A549 (cell line): ENCODE measurements around the gene ACTR5.

Experiments
- BHLHE40 ChIP-seq: IDR thresholded peaks from 2 replicates; pipeline ENCODE4 v1.6.1; 2012; ENCODE audit warnings: low read depth, low read length, inconsistent platforms
- CBX2 ChIP-seq: fragments of 200-600 bp; sonication (generic); IDR thresholded peaks from 2 replicates; pipeline ENCODE4 v1.6.1; 2016; ENCODE audit warnings: low read depth, mild to moderate bottlenecking, borderline replicate concordance
- CBX8 ChIP-seq: fragments of 200-600 bp; sonication (generic); IDR thresholded peaks from 2 replicates; pipeline ENCODE4 v1.6.1; 2016
- EP300 ChIP-seq, 2 experiments: fragments of >200 bp; sonication (Bioruptor Twin); formaldehyde crosslinking; IDR thresholded peaks; 2 replicates in 1 of 2; 3 replicates in 1 of 2; pipeline ENCODE4 v1.6.1; 2016 to 2017
- KDM1A ChIP-seq: fragments of 200-600 bp; sonication (generic); IDR thresholded peaks from 2 replicates; pipeline ENCODE4 v1.6.1; 2016; ENCODE audit warnings: low read depth, mild to moderate bottlenecking
- NPAS2 ChIP-seq: fragments of 250-450 bp; sonication (Bioruptor Pico); IDR thresholded peaks from 2 replicates; pipeline ENCODE4 v1.8.0; 2022; ENCODE audit warnings: mild to moderate bottlenecking, moderate library complexity, borderline replicate concordance
- NR3C1 ChIP-seq: fragments of >200 bp; sonication (Bioruptor Twin); formaldehyde crosslinking; IDR thresholded peaks from 3 replicates; pipeline ENCODE4 v1.6.1; 2017
- RCOR1 ChIP-seq: fragments of 150-350 bp; IDR thresholded peaks from 2 replicates; pipeline ENCODE4 v1.6.1; 2014; ENCODE audit warnings: antibody characterized with exemption, low read length, low read depth
- RFX5 ChIP-seq: fragments of 450-650 bp; IDR thresholded peaks from 2 replicates; pipeline ENCODE4 v1.7.1; 2014; ENCODE audit warnings: antibody characterized with exemption, mild to moderate bottlenecking, moderate library complexity
- SMC3 ChIP-seq: fragments of >200 bp; sonication (Bioruptor Twin); formaldehyde crosslinking; IDR thresholded peaks from 3 replicates; pipeline ENCODE4 v1.6.1; 2018; ENCODE audit warnings: inconsistent platforms
- TF ChIP-seq, protein P1 (sequence below): fragments of >200 bp; sonication (Bioruptor Twin); formaldehyde crosslinking; IDR thresholded peaks from 3 replicates; pipeline ENCODE4 v1.5.1; 2016
- TF ChIP-seq, protein P2 (sequence below): fragments of 450-650 bp; IDR thresholded peaks from 2 replicates; pipeline ENCODE4 v1.6.1; 2014; ENCODE audit warnings: antibody characterized with exemption

DNA sequence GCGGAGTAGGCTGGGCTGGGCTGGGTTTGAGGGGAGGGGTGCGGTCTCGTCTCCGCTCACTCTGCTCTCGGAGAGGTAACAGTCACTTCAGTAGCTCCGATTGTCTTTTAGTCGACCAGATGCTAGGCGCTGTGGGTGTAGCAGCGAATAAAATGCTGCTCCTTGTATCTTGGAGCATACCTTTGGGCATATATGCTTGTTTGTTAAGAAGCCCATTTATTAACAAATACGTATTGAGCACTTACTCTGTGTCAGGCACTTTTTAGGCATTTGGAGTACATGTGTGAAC, 545 bp downstream of the ACTR5 start:
- TF ChIP-seq NR3C1 (no peak), CBX8 (no peak), BHLHE40 (no peak), RCOR1 (no peak), RFX5 (no peak), CBX2 (no peak), KDM1A (no peak), NPAS2 (CRISPR knock-in tag) (no peak), SMC3 (no peak), EP300 (IDR thresholded peaks at IDR 0.05) (no peak)
- TF ChIP-seq, protein P1, sequence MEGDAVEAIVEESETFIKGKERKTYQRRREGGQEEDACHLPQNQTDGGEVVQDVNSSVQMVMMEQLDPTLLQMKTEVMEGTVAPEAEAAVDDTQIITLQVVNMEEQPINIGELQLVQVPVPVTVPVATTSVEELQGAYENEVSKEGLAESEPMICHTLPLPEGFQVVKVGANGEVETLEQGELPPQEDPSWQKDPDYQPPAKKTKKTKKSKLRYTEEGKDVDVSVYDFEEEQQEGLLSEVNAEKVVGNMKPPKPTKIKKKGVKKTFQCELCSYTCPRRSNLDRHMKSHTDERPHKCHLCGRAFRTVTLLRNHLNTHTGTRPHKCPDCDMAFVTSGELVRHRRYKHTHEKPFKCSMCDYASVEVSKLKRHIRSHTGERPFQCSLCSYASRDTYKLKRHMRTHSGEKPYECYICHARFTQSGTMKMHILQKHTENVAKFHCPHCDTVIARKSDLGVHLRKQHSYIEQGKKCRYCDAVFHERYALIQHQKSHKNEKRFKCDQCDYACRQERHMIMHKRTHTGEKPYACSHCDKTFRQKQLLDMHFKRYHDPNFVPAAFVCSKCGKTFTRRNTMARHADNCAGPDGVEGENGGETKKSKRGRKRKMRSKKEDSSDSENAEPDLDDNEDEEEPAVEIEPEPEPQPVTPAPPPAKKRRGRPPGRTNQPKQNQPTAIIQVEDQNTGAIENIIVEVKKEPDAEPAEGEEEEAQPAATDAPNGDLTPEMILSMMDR, result no peak
- TF ChIP-seq, protein P2, sequence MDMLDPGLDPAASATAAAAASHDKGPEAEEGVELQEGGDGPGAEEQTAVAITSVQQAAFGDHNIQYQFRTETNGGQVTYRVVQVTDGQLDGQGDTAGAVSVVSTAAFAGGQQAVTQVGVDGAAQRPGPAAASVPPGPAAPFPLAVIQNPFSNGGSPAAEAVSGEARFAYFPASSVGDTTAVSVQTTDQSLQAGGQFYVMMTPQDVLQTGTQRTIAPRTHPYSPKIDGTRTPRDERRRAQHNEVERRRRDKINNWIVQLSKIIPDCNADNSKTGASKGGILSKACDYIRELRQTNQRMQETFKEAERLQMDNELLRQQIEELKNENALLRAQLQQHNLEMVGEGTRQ, result no peak
